Ovary (tissue), 3 donors: ENCODE measurements around the gene ZNF790.

Experiments used
- CTCF ChIP-seq, 3 donors: fragments of 450-650 bp in 2 of 3; fragments of 200-600 bp in 1 of 3; IDR thresholded peaks; one replicate each; pipeline versions ENCODE4 v1.5.1 to v1.8.0; 2016 to 2022; ENCODE audit warnings: antibody characterized with exemption in 3 of 3, mild to moderate bottlenecking in 1 of 3
- EP300 ChIP-seq: sonication (generic); formaldehyde crosslinking; IDR thresholded peaks from one replicate; pipeline ENCODE4 v1.6.1; 2017; ENCODE audit warnings: antibody characterized with exemption
- POLR2A ChIP-seq: fragments of 450-650 bp; IDR thresholded peaks from one replicate; pipeline ENCODE4 v1.6.1; 2017; ENCODE audit warnings: antibody characterized with exemption, mild to moderate bottlenecking, moderate library complexity
- donor health status: DM: no; HTN: no; CAD: no.

- TF ChIP-seq CTCF (IDR thresholded peaks at IDR 0.05) (no peak), EP300 (no peak), POLR2A (no peak)
Observed at GRCh38 chr19:36847968-36848367, 9.8 kb upstream of the ZNF790 start.
